K562 (cell line): Measurements from ENCODE around the gene OR10P1. TPM values are rescaled to one million over a fixed set of nuclear protein-coding genes. Genes with fewer than 3 reads are reported as not detected.

Source experiments
- ATAC-seq: fragments of 200-7000 bp; cut with Tn5 transposase; 3 replicates; pipeline ENCODE4 v1.9.1; 2020; ENCODE audit warnings: moderate library complexity
- BruUV-seq: library from RNA; stranded (reverse); fragments of 400-500 nt; replicated peaks from 2 replicates; lab custom pipeline; 2021; lab: Mats Ljungman, UMichigan
- CTCF ChIA-PET: fragments of 300-600 bp; formaldehyde crosslinking; extraction: SDS; loops from one replicate; lab custom pipeline; 2021; ENCODE audit warnings: low intra/inter-chr PET ratio; lab: Yijun Ruan, JAX
- POLR2A ChIA-PET: fragments of 300-600, 350-650 bp; sonication (Branson Sonifier 250); formaldehyde crosslinking; extraction: SDS; loops from one replicate; lab custom pipeline; 2021; ENCODE audit warnings: antibody characterized with exemption, inconsistent platforms; lab: Yijun Ruan, JAX
- DNase-seq, 4 experiments: peaks; one replicate each; pipeline versions ENCODE4 v3.0.0 to v3.0.0-alpha.2; 2011 to 2018; ENCODE audit warnings: low spot score in 3 of 4, mixed read lengths in 3 of 4; ENCODE audit errors: extremely low read depth in 1 of 4
- FAIRE-seq: peaks from 2 replicates; lab custom pipeline; 2011; peaks lifted over from hg19 to GRCh38; lab: Jason Lieb, UNC
- H2AFZ ChIP-seq: 2 replicates; pipeline ENCODE4 v1.6.0; 2011; ENCODE audit warnings: low read depth, low read length, control low read depth, inconsistent platforms
- H3K27ac ChIP-seq: fragments of 200-600 bp; 3 replicates; pipeline ENCODE4 v1.8.0; 2011; ENCODE audit warnings: low read depth, mild to moderate bottlenecking, control low read depth, inconsistent platforms, low read length, moderate library complexity, mixed read lengths; ENCODE audit errors: extremely low read depth
- H3K27me3 ChIP-seq, 2 experiments: fragments of 300-600 bp in 1 of 2; 2 replicates in 1 of 2; 3 replicates in 1 of 2; pipeline versions ENCODE4 v1.6.0 to v1.8.0; 2011; ENCODE audit warnings: inconsistent platforms in 2 of 2, low read length in 2 of 2, mild to moderate bottlenecking in 1 of 2, mixed read lengths in 1 of 2, moderate library complexity in 1 of 2; ENCODE audit not compliant: control insufficient read depth in 2 of 2, insufficient read depth in 2 of 2
- H3K36me3 ChIP-seq: fragments of 300-600 bp; 3 replicates; pipeline ENCODE4 v1.8.0; 2011; ENCODE audit warnings: mild to moderate bottlenecking, low read length, inconsistent platforms; ENCODE audit not compliant: control insufficient read depth, insufficient read depth
- H3K4me1 ChIP-seq, 2 experiments: fragments of 200-600 bp in 1 of 2; replicated peaks in 1 of 2; 2 replicates in 1 of 2; 3 replicates in 1 of 2; pipeline versions ENCODE4 v1.5.1 to v1.8.0; 2011; ENCODE audit warnings: inconsistent platforms in 2 of 2, low read length in 2 of 2, mild to moderate bottlenecking in 1 of 2, mixed read lengths in 1 of 2, moderate library complexity in 1 of 2; ENCODE audit not compliant: control insufficient read depth in 2 of 2, insufficient read depth in 2 of 2
- H3K4me2 ChIP-seq: 2 replicates; pipeline ENCODE4 v1.6.1; 2011; ENCODE audit warnings: low read length, control low read depth, inconsistent platforms, mixed read lengths; ENCODE audit not compliant: insufficient read depth
- H3K4me3 ChIP-seq: fragments of 200-600 bp; sonication (generic), shearing (Covaris generic); 2 replicates; pipeline ENCODE4 v1.5.1; 2016; ENCODE audit warnings: control low read depth, inconsistent platforms
- H3K79me2 ChIP-seq: fragments of 200-600 bp; 3 replicates; pipeline ENCODE4 v1.8.0; 2011; ENCODE audit warnings: low read length, inconsistent platforms; ENCODE audit not compliant: control insufficient read depth, insufficient read depth
- H3K9ac ChIP-seq, 2 experiments: 2 replicates each; pipeline versions ENCODE4 v1.6.0 to v1.6.1; 2011; ENCODE audit warnings: low read depth in 2 of 2, low read length in 2 of 2, control low read depth in 1 of 2, inconsistent platforms in 1 of 2, mild to moderate bottlenecking in 1 of 2, mixed read lengths in 1 of 2; ENCODE audit not compliant: insufficient read depth in 1 of 2
- H3K9me1 ChIP-seq: one replicate; pipeline ENCODE4 v1.6.0; 2011; ENCODE audit warnings: inconsistent platforms, mild to moderate bottlenecking, low read length, moderate library complexity; ENCODE audit not compliant: control insufficient read depth, insufficient read depth
- H3K9me3 ChIP-seq: replicated peaks from 2 replicates; pipeline ENCODE4 v1.5.1; 2011; ENCODE audit warnings: low read depth, low read length, inconsistent platforms; ENCODE audit not compliant: control insufficient read depth, insufficient read depth
- H4K20me1 ChIP-seq: replicated peaks from 2 replicates; pipeline ENCODE4 v1.6.1; 2011; ENCODE audit warnings: low read length, inconsistent platforms, mixed read lengths; ENCODE audit not compliant: control insufficient read depth, insufficient read depth
- FOXP4 ChIP-seq: sonication (generic); formaldehyde crosslinking; IDR thresholded peaks from 2 replicates; pipeline ENCODE4 v1.8.0; 2022; ENCODE audit warnings: mild to moderate bottlenecking, missing genetic modification reagents, borderline replicate concordance
- HNRNPL ChIP-seq: fragments of 200-400 bp; formaldehyde crosslinking; IDR thresholded peaks from 2 replicates; pipeline ENCODE4 v1.6.1; 2017; ENCODE audit warnings: low read depth, mild to moderate bottlenecking, low read length
- MECOM ChIP-seq: fragments of 250-450 bp; sonication (Bioruptor Pico); IDR thresholded peaks from 2 replicates; pipeline ENCODE4 v1.8.0; 2022; ENCODE audit warnings: inconsistent platforms
- MXI1 ChIP-seq: IDR thresholded peaks from 2 replicates; pipeline ENCODE4 v1.6.1; 2011; ENCODE audit warnings: low read depth, mild to moderate bottlenecking, improper control_type of control experiment, low read length
- RBBP5 ChIP-seq: fragments of 200-600 bp; sonication (generic); IDR thresholded peaks from 2 replicates; pipeline ENCODE4 v1.6.1; 2012; ENCODE audit warnings: borderline replicate concordance, mild to moderate bottlenecking, low read length, control low read depth, inconsistent platforms; ENCODE audit not compliant: insufficient read depth, poor library complexity, severe bottlenecking
- SLC30A9 ChIP-seq: fragments of 250-450 bp; sonication (Bioruptor Pico); IDR thresholded peaks from 2 replicates; pipeline ENCODE4 v1.8.0; 2022; ENCODE audit warnings: mild to moderate bottlenecking, moderate library complexity
- SP2 ChIP-seq: IDR thresholded peaks from 2 replicates; pipeline ENCODE4 v1.6.1; 2011; ENCODE audit warnings: mild to moderate bottlenecking, low read depth, low read length, moderate library complexity; ENCODE audit not compliant: poor library complexity, severe bottlenecking; ENCODE audit errors: extremely low read depth
- SRSF9 ChIP-seq: fragments of 200-400 bp; formaldehyde crosslinking; IDR thresholded peaks from 2 replicates; pipeline ENCODE4 v1.6.1; 2017; ENCODE audit warnings: low read depth, low read length, borderline replicate concordance
- ZC3H8 ChIP-seq: fragments of 450-650 bp; IDR thresholded peaks from 2 replicates; pipeline ENCODE4 v1.6.1; 2017
- WGBS: fragments of 100-300 bp; shearing (Covaris generic); methylation state at CpG from one replicate; pipeline ENCODE4 v1.1.6; 2016; ENCODE audit warnings: low coverage, mixed read lengths; ENCODE audit not compliant: insufficient coverage; ENCODE audit errors: missing lambda C conversion rate; 5-methylcytosine and 5-hydroxymethylcytosine counted together
- in situ Hi-C: fragments of 300-500 bp; cut with MboI; formaldehyde crosslinking; loops from 4 replicates; pipeline ENCODE4 v1.15.0; 2018; ENCODE audit warnings: inconsistent platforms, mixed read lengths
- intact Hi-C: fragments of 100-400 bp; cut with micrococcal nuclease; formaldehyde crosslinking; loops from 2 replicates; pipeline ENCODE4 v1.14.2; 2022
- polyA plus RNA-seq, 8 experiments: library from polyadenylated mRNA; depleted of rRNA in 4 of 8; stranded (reverse) in 5 of 8; unstranded in 3 of 8; fragments of >200 nt; fragmentation: Nextera tagmentation in 2 of 8; fragmentation: Illumina TruSeq in 1 of 8; extraction: Ambion mirVana in 2 of 8; extraction: Trizol in 1 of 8; gene quantifications; 2 replicates each; pipeline versions ENCODE4 v1.2.1 to v1.2.3, GENCODE V29; 2011 to 2014; ENCODE audit warnings: inconsistent platforms in 1 of 8, missing spikeins in 1 of 8
- total RNA-seq, 7 experiments: library from RNA; depleted of rRNA in 6 of 7; stranded (reverse); fragments of >200 nt in 6 of 7; fragmentation: Illumina TruSeq in 2 of 7; extraction: Trizol in 2 of 7; gene quantifications; 2 replicates each; pipeline versions ENCODE4 v1.2.1 to v1.2.3, GENCODE V29; 2011 to 2021; ENCODE audit warnings: low replicate concordance in 1 of 7

OR10P1 gene
- total and polyA plus RNA-seq, 9 of the 15 experiments (the other 6 are each of a cell fraction or from before 2014, with no cell fraction given) = not detected

DNA sequence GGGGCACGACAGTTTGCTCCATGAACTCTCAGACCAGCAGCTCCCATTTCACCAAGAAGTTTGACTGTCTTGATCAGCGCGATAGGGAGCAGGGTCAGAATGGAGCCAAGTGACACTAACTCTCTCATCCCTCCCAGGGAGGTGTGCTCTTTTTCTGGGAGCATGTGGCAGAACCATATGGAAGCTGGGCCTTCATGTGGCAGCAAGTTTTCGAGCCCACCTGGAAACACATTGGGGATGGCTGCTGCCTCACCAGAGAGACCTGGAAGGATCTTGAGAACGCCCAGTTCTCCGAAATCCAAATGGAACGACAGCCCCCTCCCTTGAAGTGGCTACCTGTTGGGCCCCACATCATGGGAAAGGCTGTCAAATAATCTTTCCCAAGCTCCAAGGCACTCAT, 47.0 kb downstream of the OR10P1 start:
- Histone ChIP-seq H3K36me3 (no peaks in the 10 kb centered on the region), H3K27me3 (peaks cover 34 to 62% of the 10 kb centered on the region in 2 experiments), H3K9me3 (no peaks in the 10 kb centered on the region), H3K79me2 (no peaks in the 10 kb centered on the region), H3K9me1 (no peaks in the 10 kb centered on the region), H3K4me2 (no peak overlapping the region), H3K4me1 (peaks cover 0 to 11% of the 10 kb centered on the region in 2 experiments; a peak in 2 of 5 replicates), H3K4me3 (no peak overlapping the region), H3K9ac (peak overlapping the region in 1 of 2 experiments; percentile 23; a peak in 1 of 4 replicates), H2AFZ (no peak overlapping the region), H4K20me1 (no peaks in the 10 kb centered on the region), H3K27ac (no peak overlapping the region)
- ATAC-seq = no peak
- BruUV-seq = no TSS peak
- CTCF ChIA-PET = no interaction called here
- TF ChIP-seq MXI1 (no peak), SLC30A9 (CRISPR knock-in tag) (no peak), MECOM (CRISPR knock-in tag) (no peak), HNRNPL (no peak)
- intact Hi-C loops = no loop called here
- 7% methylated on average over 7 of the region's 7 CpGs for WGBS
- in situ Hi-C loops = no loop called here
- no peak for FAIRE-seq
- POLR2A ChIA-PET = interaction anchor here (1.4 kb wide), 2 partner anchors 10 to 22 kb away, joined by 3 read pairs; no protein-coding TSS in a partner anchor
- DNase-seq = no peak

DNA sequence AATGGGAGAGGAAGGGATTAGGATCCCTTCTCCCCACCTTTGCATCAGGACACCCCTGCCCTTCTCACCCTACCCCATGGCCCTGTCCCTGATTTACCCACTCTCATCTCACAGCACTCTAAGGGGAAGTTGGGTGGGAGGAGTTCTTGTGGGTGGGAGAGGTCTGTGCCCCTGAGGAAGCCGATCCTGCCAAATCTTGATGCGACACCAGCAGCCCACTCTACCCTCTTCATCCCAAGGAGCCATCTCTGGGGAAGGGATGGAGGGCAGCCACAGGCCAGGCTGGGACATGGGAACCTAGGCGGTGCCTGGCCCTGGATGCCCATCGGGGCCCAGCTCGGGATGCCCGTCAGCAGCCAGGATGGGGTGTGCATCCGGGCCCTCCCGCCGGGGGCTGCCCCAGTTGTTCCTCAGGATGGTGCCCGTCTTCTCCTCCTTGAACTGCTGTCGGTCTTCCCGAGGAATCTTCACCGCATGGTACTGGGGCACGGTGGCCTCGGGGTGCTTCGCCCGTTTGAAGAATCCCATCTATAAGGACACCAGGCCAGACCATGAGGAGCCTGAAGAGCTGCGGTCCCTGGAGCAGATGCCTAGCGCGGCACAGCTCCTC, 48.2 kb downstream of the OR10P1 start:
- Histone ChIP-seq H3K4me2 (no peak overlapping the region), H3K4me3 (no peak overlapping the region), H3K79me2 (no peaks in the 10 kb centered on the region), H3K36me3 (no peaks in the 10 kb centered on the region), H2AFZ (no peak overlapping the region), H3K27ac (no peak overlapping the region), H3K9me1 (no peaks in the 10 kb centered on the region), H3K4me1 (peaks cover 0 to 11% of the 10 kb centered on the region in 2 experiments; a peak in 2 of 5 replicates), H3K9me3 (no peaks in the 10 kb centered on the region), H3K27me3 (peaks cover 38 to 54% of the 10 kb centered on the region in 2 experiments), H3K9ac (no peak overlapping the region), H4K20me1 (no peaks in the 10 kb centered on the region)
- ATAC-seq (no peak), DNase-seq (no peak), FAIRE-seq (no peak)
- CTCF ChIA-PET = no interaction called here
- 3% methylated on average over 17 of the region's 20 CpGs for WGBS
- POLR2A ChIA-PET = interaction anchor here (0.6 to 1.4 kb wide), 3 partner anchors 21 to 83 kb away, joined by 3 to 5 read pairs (median 3); no protein-coding TSS in a partner anchor
- no TSS peak for BruUV-seq
- in situ Hi-C loops = no loop called here
- intact Hi-C loops = no loop called here
- TF ChIP-seq SP2 (no peak), FOXP4 (CRISPR knock-in tag) (no peak), SRSF9 (no peak), RBBP5 (no peak), ZC3H8 (no peak)
